ENCODE measurements around the gene VWF. TPM values are rescaled to one million over a fixed set of nuclear protein-coding genes. Genes with fewer than 3 reads are reported as not detected.

Gene VWF
- total and polyA plus RNA-seq, 2 experiments from 2014 or later: 0.42 to 0.56 TPM

DNA sequence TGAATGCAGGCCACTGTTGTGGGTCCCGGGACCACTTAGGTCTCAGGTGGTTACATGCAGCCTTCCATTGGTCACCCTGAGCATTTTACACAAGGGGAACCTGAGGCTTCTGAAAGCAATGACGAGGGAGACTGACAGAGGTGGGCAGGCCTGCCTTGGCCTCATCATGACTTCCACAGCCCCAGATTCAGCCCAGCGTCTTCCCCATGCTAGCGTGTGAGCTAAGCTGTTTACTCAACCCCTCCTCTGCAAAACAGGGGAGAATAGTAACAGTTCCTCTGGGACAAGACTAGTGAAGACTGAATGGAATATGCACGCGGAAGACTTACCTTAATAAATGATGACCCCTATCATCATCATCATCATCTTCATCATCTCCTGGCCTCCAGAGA, 46.8 kb downstream of the VWF start:
- Mint-ChIP-seq H3K27ac (no peak overlapping the region), H3K4me1 (peaks cover 8% of the 10 kb centered on the region), H3K27me3 (ENCODE audit: insufficient read depth, low read depth, poor library complexity) (peaks cover 1% of the 10 kb centered on the region), H3K36me3 (ENCODE audit: low read depth) (no peaks in the 10 kb centered on the region; the same call in 2 of the 3 replicates), H3K9me3 (no peaks in the 10 kb centered on the region), H3K4me3 (no peak overlapping the region)
- H4K20me1 ChIP-seq (replicated peaks; ENCODE audit: insufficient read depth): no peaks in the 10 kb centered on the region
- no peak overlapping the region for H3K4me2 ChIP-seq
- H3K27me3 ChIP-seq (ENCODE audit: insufficient read depth): no peaks in the 10 kb centered on the region
- ATAC-seq: no peak
- H3K4me1 ChIP-seq (ENCODE audit: insufficient read depth): peaks cover 4% of the 10 kb centered on the region
- H2AFZ ChIP-seq: no peak overlapping the region
- H3F3A ChIP-seq (replicated peaks; ENCODE audit: low read depth): no peaks in the 10 kb centered on the region
- no peak overlapping the region for H3K4me3 ChIP-seq
- H3K36me3 ChIP-seq (ENCODE audit: insufficient read depth): no peaks in the 10 kb centered on the region
- no peaks in the 10 kb centered on the region for H3K9me2 ChIP-seq (ENCODE audit: insufficient read depth)
- H3K79me2 ChIP-seq (replicated peaks; ENCODE audit: insufficient read depth): no peaks in the 10 kb centered on the region
- no peak for DNase-seq (ENCODE audit: low spot score)
- H3K27ac ChIP-seq (ENCODE audit: low read depth): no peak overlapping the region
- TF ChIP-seq, protein P1, sequence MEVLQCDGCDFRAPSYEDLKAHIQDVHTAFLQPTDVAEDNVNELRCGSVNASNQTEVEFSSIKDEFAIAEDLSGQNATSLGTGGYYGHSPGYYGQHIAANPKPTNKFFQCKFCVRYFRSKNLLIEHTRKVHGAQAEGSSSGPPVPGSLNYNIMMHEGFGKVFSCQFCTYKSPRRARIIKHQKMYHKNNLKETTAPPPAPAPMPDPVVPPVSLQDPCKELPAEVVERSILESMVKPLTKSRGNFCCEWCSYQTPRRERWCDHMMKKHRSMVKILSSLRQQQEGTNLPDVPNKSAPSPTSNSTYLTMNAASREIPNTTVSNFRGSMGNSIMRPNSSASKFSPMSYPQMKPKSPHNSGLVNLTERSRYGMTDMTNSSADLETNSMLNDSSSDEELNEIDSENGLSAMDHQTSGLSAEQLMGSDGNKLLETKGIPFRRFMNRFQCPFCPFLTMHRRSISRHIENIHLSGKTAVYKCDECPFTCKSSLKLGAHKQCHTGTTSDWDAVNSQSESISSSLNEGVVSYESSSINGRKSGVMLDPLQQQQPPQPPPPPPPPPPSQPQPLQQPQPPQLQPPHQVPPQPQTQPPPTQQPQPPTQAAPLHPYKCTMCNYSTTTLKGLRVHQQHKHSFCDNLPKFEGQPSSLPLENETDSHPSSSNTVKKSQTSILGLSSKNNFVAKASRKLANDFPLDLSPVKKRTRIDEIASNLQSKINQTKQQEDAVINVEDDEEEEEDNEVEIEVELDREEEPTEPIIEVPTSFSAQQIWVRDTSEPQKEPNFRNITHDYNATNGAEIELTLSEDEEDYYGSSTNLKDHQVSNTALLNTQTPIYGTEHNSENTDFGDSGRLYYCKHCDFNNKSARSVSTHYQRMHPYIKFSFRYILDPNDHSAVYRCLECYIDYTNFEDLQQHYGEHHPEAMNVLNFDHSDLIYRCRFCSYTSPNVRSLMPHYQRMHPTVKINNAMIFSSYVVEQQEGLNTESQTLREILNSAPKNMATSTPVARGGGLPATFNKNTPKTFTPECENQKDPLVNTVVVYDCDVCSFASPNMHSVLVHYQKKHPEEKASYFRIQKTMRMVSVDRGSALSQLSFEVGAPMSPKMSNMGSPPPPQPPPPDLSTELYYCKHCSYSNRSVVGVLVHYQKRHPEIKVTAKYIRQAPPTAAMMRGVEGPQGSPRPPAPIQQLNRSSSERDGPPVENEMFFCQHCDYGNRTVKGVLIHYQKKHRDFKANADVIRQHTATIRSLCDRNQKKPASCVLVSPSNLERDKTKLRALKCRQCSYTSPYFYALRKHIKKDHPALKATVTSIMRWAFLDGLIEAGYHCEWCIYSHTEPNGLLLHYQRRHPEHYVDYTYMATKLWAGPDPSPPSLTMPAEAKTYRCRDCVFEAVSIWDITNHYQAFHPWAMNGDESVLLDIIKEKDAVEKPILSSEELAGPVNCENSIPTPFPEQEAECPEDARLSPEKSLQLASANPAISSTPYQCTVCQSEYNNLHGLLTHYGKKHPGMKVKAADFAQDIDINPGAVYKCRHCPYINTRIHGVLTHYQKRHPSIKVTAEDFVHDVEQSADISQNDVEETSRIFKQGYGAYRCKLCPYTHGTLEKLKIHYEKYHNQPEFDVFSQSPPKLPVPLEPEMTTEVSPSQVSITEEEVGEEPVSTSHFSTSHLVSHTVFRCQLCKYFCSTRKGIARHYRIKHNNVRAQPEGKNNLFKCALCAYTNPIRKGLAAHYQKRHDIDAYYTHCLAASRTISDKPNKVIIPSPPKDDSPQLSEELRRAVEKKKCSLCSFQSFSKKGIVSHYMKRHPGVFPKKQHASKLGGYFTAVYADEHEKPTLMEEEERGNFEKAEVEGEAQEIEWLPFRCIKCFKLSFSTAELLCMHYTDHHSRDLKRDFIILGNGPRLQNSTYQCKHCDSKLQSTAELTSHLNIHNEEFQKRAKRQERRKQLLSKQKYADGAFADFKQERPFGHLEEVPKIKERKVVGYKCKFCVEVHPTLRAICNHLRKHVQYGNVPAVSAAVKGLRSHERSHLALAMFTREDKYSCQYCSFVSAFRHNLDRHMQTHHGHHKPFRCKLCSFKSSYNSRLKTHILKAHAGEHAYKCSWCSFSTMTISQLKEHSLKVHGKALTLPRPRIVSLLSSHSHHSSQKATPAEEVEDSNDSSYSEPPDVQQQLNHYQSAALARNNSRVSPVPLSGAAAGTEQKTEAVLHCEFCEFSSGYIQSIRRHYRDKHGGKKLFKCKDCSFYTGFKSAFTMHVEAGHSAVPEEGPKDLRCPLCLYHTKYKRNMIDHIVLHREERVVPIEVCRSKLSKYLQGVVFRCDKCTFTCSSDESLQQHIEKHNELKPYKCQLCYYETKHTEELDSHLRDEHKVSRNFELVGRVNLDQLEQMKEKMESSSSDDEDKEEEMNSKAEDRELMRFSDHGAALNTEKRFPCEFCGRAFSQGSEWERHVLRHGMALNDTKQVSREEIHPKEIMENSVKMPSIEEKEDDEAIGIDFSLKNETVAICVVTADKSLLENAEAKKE (CRISPR knock-in tag; IDR thresholded peaks at IDR 0.05): no peak
- no peak for TF ChIP-seq POLR2AphosphoS5 (IDR thresholded peaks at IDR 0.05; ENCODE audit: low read depth)
- TF ChIP-seq, protein P2, sequence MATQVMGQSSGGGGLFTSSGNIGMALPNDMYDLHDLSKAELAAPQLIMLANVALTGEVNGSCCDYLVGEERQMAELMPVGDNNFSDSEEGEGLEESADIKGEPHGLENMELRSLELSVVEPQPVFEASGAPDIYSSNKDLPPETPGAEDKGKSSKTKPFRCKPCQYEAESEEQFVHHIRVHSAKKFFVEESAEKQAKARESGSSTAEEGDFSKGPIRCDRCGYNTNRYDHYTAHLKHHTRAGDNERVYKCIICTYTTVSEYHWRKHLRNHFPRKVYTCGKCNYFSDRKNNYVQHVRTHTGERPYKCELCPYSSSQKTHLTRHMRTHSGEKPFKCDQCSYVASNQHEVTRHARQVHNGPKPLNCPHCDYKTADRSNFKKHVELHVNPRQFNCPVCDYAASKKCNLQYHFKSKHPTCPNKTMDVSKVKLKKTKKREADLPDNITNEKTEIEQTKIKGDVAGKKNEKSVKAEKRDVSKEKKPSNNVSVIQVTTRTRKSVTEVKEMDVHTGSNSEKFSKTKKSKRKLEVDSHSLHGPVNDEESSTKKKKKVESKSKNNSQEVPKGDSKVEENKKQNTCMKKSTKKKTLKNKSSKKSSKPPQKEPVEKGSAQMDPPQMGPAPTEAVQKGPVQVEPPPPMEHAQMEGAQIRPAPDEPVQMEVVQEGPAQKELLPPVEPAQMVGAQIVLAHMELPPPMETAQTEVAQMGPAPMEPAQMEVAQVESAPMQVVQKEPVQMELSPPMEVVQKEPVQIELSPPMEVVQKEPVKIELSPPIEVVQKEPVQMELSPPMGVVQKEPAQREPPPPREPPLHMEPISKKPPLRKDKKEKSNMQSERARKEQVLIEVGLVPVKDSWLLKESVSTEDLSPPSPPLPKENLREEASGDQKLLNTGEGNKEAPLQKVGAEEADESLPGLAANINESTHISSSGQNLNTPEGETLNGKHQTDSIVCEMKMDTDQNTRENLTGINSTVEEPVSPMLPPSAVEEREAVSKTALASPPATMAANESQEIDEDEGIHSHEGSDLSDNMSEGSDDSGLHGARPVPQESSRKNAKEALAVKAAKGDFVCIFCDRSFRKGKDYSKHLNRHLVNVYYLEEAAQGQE (IDR thresholded peaks at IDR 0.05; ENCODE audit: unreplicated experiment): no peak
- TF ChIP-seq CREB1 (CRISPR knock-in tag; IDR thresholded peaks at IDR 0.05; ENCODE audit: low read depth): no peak
- no peak for TF ChIP-seq ZNF114 (CRISPR knock-in tag; IDR thresholded peaks at IDR 0.05)
- no peak for TF ChIP-seq EZH2phosphoT487 (IDR thresholded peaks at IDR 0.05; ENCODE audit: unreplicated experiment)
- TF ChIP-seq NANOG (IDR thresholded peaks at IDR 0.05; ENCODE audit: borderline replicate concordance): no peak
- no peak for TF ChIP-seq EZH2 (IDR thresholded peaks at IDR 0.05; ENCODE audit: low read depth, unreplicated experiment)
- TF ChIP-seq, protein P3, sequence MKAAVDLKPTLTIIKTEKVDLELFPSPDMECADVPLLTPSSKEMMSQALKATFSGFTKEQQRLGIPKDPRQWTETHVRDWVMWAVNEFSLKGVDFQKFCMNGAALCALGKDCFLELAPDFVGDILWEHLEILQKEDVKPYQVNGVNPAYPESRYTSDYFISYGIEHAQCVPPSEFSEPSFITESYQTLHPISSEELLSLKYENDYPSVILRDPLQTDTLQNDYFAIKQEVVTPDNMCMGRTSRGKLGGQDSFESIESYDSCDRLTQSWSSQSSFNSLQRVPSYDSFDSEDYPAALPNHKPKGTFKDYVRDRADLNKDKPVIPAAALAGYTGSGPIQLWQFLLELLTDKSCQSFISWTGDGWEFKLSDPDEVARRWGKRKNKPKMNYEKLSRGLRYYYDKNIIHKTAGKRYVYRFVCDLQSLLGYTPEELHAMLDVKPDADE (IDR thresholded peaks at IDR 0.05): no peak
- no peak for TF ChIP-seq STAT1 (IDR thresholded peaks at IDR 0.05; ENCODE audit: unreplicated experiment)
